Lower lobe of right lung (tissue), 2 donors: ENCODE measurements around the gene ZNF519. TPM values are rescaled to one million over a fixed set of nuclear protein-coding genes. Genes with fewer than 3 reads are reported as not detected.

Experiments used
- ATAC-seq, 2 donors: fragments of 200-7000 bp; cut with Tn5 transposase; one replicate each; pipeline ENCODE4 v1.9.1; 2020 to 2022; ENCODE audit warnings: mild to moderate bottlenecking in 2 of 2, moderate library complexity in 2 of 2
- DNase-seq: peaks from one replicate; pipeline ENCODE4 v3.0.0-alpha.2; 2020
- H3K27ac ChIP-seq: fragments of 200-600 bp; one replicate; pipeline ENCODE4 v1.8.0; 2022
- H3K27me3 ChIP-seq: fragments of 200-600 bp; one replicate; pipeline ENCODE4 v1.8.0; 2022; ENCODE audit warnings: low read depth
- H3K36me3 ChIP-seq: fragments of 200-600 bp; one replicate; pipeline ENCODE4 v1.8.0; 2022; ENCODE audit warnings: mild to moderate bottlenecking
- H3K4me1 ChIP-seq: fragments of 200-600 bp; one replicate; pipeline ENCODE4 v1.8.0; 2022
- H3K4me3 ChIP-seq: fragments of 200-600 bp; one replicate; pipeline ENCODE4 v1.8.0; 2022; ENCODE audit warnings: mild to moderate bottlenecking
- H3K9me3 ChIP-seq: fragments of 200-600 bp; one replicate; pipeline ENCODE4 v1.8.0; 2022
- intact Hi-C: fragments of 100-400 bp; cut with DNase I; formaldehyde crosslinking; loops from one replicate; pipeline ENCODE4 v1.11.0; 2022
- total RNA-seq: library from RNA; stranded (reverse); fragmentation: NEBNext Ultra II Directional; extraction: Animal tissue kit (Norgen Biotek cat#: 25700); gene quantifications from one replicate; pipeline ENCODE4 v1.2.1, GENCODE V29; 2021
- TF ChIP-seq, protein P1 (sequence below): fragments of 200-600 bp; IDR thresholded peaks from one replicate; pipeline ENCODE4 v1.8.0; 2022; ENCODE audit warnings: antibody characterized with exemption, mild to moderate bottlenecking
- donor health status: DM: no; HTN: yes; CAD: no; lungs with severe emphysema.

The ZNF519 gene
- total RNA-seq, 1 donor from 2014 or later, result 7.0 TPM

DNA sequence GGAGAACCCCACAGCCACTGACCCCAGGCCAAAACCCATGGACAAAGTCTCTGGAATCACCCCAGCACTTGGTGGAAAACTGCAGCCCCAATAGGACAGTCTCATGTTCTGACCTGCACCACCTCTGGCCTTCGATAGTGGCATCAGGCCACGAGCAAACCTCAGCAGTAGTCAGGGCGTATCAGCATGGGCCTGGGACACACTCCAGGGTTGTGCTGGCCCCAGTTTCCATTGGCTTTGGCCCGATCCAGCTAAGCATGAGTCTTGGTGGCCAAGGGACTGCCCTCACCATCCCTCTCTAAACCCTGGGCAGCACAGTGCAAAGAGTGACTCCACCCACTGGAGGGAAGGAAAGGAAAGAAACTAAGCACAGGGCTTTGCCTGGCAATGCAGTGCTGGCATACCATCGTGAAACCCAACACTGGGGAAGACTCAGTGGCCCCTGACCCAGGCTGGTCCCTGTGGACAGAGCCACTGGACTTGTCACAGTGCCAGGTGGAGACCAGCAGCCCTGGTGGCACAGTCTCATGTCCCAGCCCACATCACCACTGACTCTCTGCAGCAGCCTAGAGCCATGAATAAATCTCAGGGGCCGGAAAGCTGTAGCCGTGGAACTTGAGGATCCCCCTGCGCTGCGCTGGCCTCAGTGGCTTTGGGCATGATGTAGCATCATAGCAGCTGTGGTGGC, 46.3 kb downstream of the ZNF519 start:
- ATAC-seq, result peak in 1 of 2 donors; percentile 57
- intact Hi-C loops, result loop anchor here (10.0 kb wide), 1 partner anchor 261 kb away; the partner anchor contains the start of gene MC5R
- TF ChIP-seq, protein P1, sequence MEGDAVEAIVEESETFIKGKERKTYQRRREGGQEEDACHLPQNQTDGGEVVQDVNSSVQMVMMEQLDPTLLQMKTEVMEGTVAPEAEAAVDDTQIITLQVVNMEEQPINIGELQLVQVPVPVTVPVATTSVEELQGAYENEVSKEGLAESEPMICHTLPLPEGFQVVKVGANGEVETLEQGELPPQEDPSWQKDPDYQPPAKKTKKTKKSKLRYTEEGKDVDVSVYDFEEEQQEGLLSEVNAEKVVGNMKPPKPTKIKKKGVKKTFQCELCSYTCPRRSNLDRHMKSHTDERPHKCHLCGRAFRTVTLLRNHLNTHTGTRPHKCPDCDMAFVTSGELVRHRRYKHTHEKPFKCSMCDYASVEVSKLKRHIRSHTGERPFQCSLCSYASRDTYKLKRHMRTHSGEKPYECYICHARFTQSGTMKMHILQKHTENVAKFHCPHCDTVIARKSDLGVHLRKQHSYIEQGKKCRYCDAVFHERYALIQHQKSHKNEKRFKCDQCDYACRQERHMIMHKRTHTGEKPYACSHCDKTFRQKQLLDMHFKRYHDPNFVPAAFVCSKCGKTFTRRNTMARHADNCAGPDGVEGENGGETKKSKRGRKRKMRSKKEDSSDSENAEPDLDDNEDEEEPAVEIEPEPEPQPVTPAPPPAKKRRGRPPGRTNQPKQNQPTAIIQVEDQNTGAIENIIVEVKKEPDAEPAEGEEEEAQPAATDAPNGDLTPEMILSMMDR, result no peak

DNA sequence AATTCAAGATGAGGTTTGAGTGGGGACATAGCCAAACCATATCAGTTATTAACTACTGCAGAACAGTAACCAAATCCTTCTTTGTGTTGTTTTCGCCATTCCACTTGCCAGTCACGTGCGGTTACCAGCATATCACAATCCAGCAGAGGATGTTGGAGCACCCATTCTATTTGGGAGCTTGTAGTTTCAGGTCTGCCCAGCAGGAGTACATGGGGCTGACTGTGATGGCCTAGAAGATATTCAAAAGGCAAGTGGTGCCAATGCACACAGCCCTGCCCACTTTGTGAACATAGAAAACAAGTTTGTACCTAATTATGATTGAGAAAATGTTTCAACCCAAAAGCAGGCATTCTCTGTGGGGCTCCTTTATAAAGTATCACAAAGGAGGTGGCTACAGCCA, 57.0 kb downstream of the ZNF519 start:
- intact Hi-C loops, result no loop called here
- H3K9me3 ChIP-seq, result no peaks in the 10 kb centered on the region
- no peak overlapping the region for H3K4me3 ChIP-seq
- H3K27ac ChIP-seq, result no peak overlapping the region
- no peaks in the 10 kb centered on the region for H3K27me3 ChIP-seq
- H3K36me3 ChIP-seq, result no peaks in the 10 kb centered on the region
- TF ChIP-seq, protein P1, result no peak
- ATAC-seq (no peak), DNase-seq (no peak)
- no peaks in the 10 kb centered on the region for H3K4me1 ChIP-seq

More for the DNA sequence above, 46.3 kb downstream of the ZNF519 start:
- no peaks in the 10 kb centered on the region for H3K36me3 ChIP-seq
- no peaks in the 10 kb centered on the region for H3K27me3 ChIP-seq
- no peak overlapping the region for H3K4me3 ChIP-seq
- no peaks in the 10 kb centered on the region for H3K4me1 ChIP-seq
- DNase-seq, result no peak
- H3K27ac ChIP-seq, result no peak overlapping the region
- H3K9me3 ChIP-seq, result no peaks in the 10 kb centered on the region

DNA sequence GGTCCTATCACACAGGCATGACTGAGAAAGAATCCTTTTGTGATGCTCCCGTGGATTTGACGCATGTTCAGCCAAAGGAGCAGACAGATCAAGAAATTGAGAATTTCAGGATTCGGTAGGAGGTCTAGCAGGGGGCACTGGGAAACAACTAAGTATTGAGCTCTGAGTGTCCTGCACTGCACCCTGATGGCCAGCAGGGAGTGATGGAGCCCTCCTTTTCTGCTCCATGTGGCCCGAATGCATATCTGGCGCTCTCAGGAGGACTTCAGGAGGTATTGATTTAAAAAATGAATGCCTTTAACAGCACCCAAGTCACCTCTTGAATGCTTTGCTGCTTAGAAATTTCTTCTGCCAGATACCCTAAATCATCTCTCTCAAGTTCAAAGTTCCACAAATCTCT, 58.0 kb downstream of the ZNF519 start:
- Histone ChIP-seq H3K36me3 (no peaks in the 10 kb centered on the region), H3K27me3 (no peaks in the 10 kb centered on the region), H3K4me1 (no peaks in the 10 kb centered on the region), H3K9me3 (no peaks in the 10 kb centered on the region), H3K4me3 (no peak overlapping the region), H3K27ac (no peak overlapping the region)
- no peak for DNase-seq
- TF ChIP-seq, protein P1, result no peak
- intact Hi-C loops, result no loop called here
- ATAC-seq, result no peak

DNA sequence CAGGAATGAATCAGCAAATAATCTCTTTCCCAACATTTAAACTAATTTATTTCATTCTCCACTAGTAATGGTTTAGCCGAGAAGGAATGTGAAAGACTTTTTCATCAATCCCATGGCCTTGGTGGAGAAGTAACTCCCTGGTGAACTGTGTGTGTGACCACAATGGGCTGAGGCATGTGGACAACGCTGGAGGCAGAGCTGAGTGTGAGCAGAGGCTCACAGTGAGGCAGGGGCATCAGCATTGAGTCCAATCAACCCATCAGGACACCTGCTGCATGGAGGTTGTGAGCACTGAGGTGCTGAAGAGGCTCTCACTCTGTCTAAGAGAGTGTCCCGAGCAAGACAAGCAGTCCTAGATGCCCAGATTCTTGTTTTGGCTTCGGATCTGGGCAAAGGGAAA, 78.6 kb downstream of the ZNF519 start:
- no peaks in the 10 kb centered on the region for H3K27me3 ChIP-seq
- DNase-seq (no peak), ATAC-seq (no peak)
- H3K4me1 ChIP-seq, result no peaks in the 10 kb centered on the region
- H3K27ac ChIP-seq, result no peak overlapping the region
- H3K4me3 ChIP-seq, result no peak overlapping the region
- peaks cover 6% of the 10 kb centered on the region for H3K9me3 ChIP-seq
- intact Hi-C loops, result no loop called here
- H3K36me3 ChIP-seq, result no peaks in the 10 kb centered on the region
- TF ChIP-seq, protein P1, result no peak

Other genes starting within 250 kb of the ZNF519 start
- gene MC2R, start 216.9 kb downstream of the ZNF519 start, total RNA-seq, result not detected